Muscle of leg (tissue), 11 donors: ENCODE results near the gene MAGI1. TPM values are rescaled to one million over a fixed set of nuclear protein-coding genes. Genes with fewer than 3 reads are reported as not detected.

ENCODE experiments used
- DNase-seq: peaks from one replicate; pipeline ENCODE4 v3.0.0; 2013
- H3K27ac ChIP-seq: one replicate; pipeline ENCODE4 v1.5.1; 2013; ENCODE audit warnings: mild to moderate bottlenecking, low read length, control low read depth
- H3K27me3 ChIP-seq: one replicate; pipeline ENCODE4 v1.6.1; 2013; ENCODE audit warnings: low read length; ENCODE audit not compliant: control insufficient read depth, insufficient read depth
- H3K36me3 ChIP-seq: one replicate; pipeline ENCODE4 v1.6.1; 2013; ENCODE audit warnings: low read length; ENCODE audit not compliant: control insufficient read depth, insufficient read depth
- H3K4me1 ChIP-seq: one replicate; pipeline ENCODE4 v1.6.1; 2013; ENCODE audit warnings: low read length; ENCODE audit not compliant: control insufficient read depth, insufficient read depth
- H3K4me3 ChIP-seq: one replicate; pipeline ENCODE4 v1.5.1; 2013; ENCODE audit warnings: low read length, control low read depth
- H3K9me3 ChIP-seq: replicated peaks from 2 replicates; pipeline ENCODE4 v1.6.1; 2013; ENCODE audit warnings: low read depth, low read length; ENCODE audit not compliant: control insufficient read depth
- WGBS: methylation state at CpG from one replicate; pipeline ENCODE4 v1.1.5; 2013; ENCODE audit warnings: missing lambda C conversion rate; ENCODE audit not compliant: insufficient coverage; 5-methylcytosine and 5-hydroxymethylcytosine counted together
- polyA plus RNA-seq, 8 donors: library from polyadenylated mRNA; unstranded; fragments of 120-200 nt; gene quantifications; one replicate each; pipeline versions ENCODE4 v1.2.1 to v1.2.3, GENCODE V29; 2013; ENCODE audit warnings: inconsistent platforms in 1 of 8, low replicate concordance in 1 of 8; ENCODE audit not compliant: insufficient read length in 8 of 8, insufficient read depth in 1 of 8
- total RNA-seq: library from RNA; stranded (reverse); fragments of 120-200 nt; gene quantifications from one replicate; pipeline ENCODE4 v1.2.4, GENCODE V29; 2013

MAGI1 gene
- total and polyA plus RNA-seq, 9 donors, result 10.0 to 16.8 (median 12.0) TPM

- peaks cover 4% of the 10 kb centered on the region for H3K4me1 ChIP-seq
- DNase-seq, result no peak
Observed at GRCh38 chr3:65778968-65779367, 259.8 kb downstream of the MAGI1 start.

DNA sequence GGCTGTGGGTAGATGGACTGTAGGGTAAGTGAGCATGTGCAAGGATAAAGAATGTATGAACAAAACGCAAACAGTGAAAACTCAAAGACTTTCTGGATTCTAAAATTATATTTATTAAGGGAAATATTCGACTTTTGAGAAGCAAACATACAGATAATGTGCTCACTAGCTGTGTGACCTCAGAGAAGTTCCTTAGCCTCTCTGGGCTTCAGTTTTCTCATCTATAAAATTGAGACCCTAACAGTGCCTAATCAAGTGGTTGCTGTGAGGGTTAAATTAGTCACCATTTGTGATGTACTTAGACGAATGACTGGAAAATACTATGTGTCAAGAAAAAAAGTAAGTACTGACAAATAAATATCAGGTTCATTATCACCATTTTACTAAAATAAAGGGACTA is 261.7 kb downstream of the MAGI1 start:
- H3K27me3 ChIP-seq, result no peaks in the 10 kb centered on the region
- H3K27ac ChIP-seq, result no peak overlapping the region
- WGBS, result no CpG with 5 or more reads among the region's 3 CpGs
- no peak for DNase-seq
- H3K36me3 ChIP-seq, result no peaks in the 10 kb centered on the region
- no peak overlapping the region for H3K4me3 ChIP-seq
- no peaks in the 10 kb centered on the region for H3K9me3 ChIP-seq
- H3K4me1 ChIP-seq, result peaks cover 4% of the 10 kb centered on the region

More at GRCh38 chr3:65778968-65779367, 259.8 kb downstream of the MAGI1 start:
- Histone ChIP-seq H3K9me3 (no peaks in the 10 kb centered on the region), H3K4me3 (no peak overlapping the region), H3K27ac (no peak overlapping the region), H3K27me3 (no peaks in the 10 kb centered on the region), H3K36me3 (no peaks in the 10 kb centered on the region)
- no CpG with 5 or more reads among the region's 2 CpGs for WGBS

GRCh38 chr3:65776494-65776893 is 262.2 kb downstream of the MAGI1 start:
- peak; percentile 44 for DNase-seq
- no peaks in the 10 kb centered on the region for H3K9me3 ChIP-seq
- no peak overlapping the region for H3K27ac ChIP-seq
- no peak overlapping the region for H3K4me3 ChIP-seq
- peaks cover 4% of the 10 kb centered on the region for H3K4me1 ChIP-seq
- H3K36me3 ChIP-seq, result no peaks in the 10 kb centered on the region
- WGBS, result 30% methylated on average over 4 of the region's 6 CpGs
- no peaks in the 10 kb centered on the region for H3K27me3 ChIP-seq

- DNase-seq, result no peak
- no peaks in the 10 kb centered on the region for H3K27me3 ChIP-seq
- H3K4me1 ChIP-seq, result peaks cover 4% of the 10 kb centered on the region
- H3K27ac ChIP-seq, result no peak overlapping the region
- H3K4me3 ChIP-seq, result no peak overlapping the region
- no peaks in the 10 kb centered on the region for H3K9me3 ChIP-seq
- H3K36me3 ChIP-seq, result no peaks in the 10 kb centered on the region
Observed at GRCh38 chr3:65776081-65776480, 262.6 kb downstream of the MAGI1 start.

DNA sequence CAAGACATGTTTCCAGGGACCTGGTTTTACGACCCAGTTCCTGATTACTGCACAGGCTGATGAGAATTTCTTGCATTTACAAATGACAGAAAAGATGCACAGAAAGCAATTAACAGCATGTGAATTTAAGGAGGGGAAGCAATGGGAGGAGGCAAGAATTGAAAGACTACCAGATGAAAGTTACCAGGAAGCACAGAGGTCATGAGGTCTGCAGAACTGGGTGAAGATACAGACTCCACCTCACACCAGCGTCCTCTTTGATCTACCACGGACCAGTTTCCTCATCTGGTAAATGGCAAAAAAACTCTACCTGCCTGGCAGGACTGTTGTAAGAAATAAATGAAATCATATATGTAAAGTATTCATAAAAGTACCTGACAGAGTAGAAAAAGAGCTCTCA is 266.0 kb downstream of the MAGI1 start:
- H3K27me3 ChIP-seq, result no peaks in the 10 kb centered on the region
- H3K27ac ChIP-seq, result no peak overlapping the region
- H3K9me3 ChIP-seq, result no peaks in the 10 kb centered on the region
- DNase-seq, result no peak
- peaks cover 4% of the 10 kb centered on the region for H3K4me1 ChIP-seq
- no peaks in the 10 kb centered on the region for H3K36me3 ChIP-seq
- no CpG with 5 or more reads among the region's 3 CpGs for WGBS
- H3K4me3 ChIP-seq, result no peak overlapping the region

DNA sequence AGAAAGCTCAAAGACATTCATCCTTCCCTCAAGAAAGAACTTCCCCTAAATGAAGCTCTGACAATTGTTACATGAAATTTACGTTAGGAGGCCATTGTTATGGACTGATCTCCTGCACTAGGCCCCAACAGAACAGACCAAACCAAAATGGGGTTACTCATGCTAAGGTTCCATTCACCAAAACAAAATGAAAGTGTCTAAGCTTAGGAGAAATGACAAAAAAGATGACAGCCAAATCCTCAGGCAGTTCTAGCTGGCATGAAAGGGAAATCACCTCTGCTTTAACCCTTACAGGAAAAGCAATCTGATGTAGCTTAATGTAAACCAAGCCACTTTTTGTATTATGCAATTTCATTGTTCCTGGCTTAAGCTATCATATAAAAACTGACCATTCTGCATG is 271.2 kb downstream of the MAGI1 start:
- WGBS, result no CpG with 5 or more reads among the region's 1 CpG
- Histone ChIP-seq H3K36me3 (no peaks in the 10 kb centered on the region), H3K27ac (no peak overlapping the region), H3K9me3 (no peaks in the 10 kb centered on the region), H3K27me3 (no peaks in the 10 kb centered on the region), H3K4me1 (no peaks in the 10 kb centered on the region), H3K4me3 (no peak overlapping the region)
- DNase-seq, result no peak

- no peak for DNase-seq
- no peaks in the 10 kb centered on the region for H3K4me1 ChIP-seq
- no CpG with 5 or more reads among the region's 4 CpGs for WGBS
- no peaks in the 10 kb centered on the region for H3K9me3 ChIP-seq
- H3K4me3 ChIP-seq, result no peak overlapping the region
- H3K36me3 ChIP-seq, result no peaks in the 10 kb centered on the region
- no peak overlapping the region for H3K27ac ChIP-seq
- no peaks in the 10 kb centered on the region for H3K27me3 ChIP-seq
Observed at GRCh38 chr3:65762235-65762580, 276.5 kb downstream of the MAGI1 start.

DNA sequence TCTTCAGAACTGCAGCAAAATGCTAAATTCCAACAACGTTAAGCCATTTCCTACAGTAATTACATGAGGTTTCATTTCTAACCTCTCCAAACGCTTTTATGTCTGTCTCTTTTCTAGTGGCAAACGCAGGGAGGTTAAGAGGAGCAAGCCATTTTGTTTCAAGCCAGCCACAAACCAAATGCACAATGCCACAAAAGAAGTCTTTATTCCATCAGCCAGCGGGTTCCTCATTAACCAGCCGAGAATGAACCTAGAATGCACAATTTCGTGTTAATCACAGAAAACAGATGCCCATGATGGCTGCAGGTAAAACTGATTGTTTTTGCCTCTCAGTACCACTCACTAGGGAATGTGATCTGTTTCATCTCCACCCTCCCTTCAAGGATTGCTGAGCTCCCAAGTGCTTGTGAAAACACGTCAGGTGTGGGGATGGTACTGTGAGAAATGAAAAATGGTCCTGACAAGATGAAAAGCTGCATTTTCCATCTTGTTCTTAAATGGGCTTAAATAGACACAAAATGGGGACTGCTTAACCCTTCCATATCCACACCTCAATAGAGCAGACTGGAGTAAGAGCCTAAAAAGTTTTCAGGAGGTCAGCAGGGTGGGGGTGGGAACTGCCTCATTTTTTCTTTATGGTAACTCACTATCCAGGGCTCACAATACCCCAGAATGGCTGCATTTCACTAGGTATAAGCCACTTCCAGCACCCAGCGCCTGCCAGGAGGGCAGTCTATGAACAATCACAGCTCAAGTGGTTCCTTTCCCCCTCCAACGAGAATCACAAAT is 277.1 kb downstream of the MAGI1 start:
- no peaks in the 10 kb centered on the region for H3K4me1 ChIP-seq
- H3K27me3 ChIP-seq, result no peaks in the 10 kb centered on the region
- H3K4me3 ChIP-seq, result no peak overlapping the region
- H3K27ac ChIP-seq, result no peak overlapping the region
- no peaks in the 10 kb centered on the region for H3K9me3 ChIP-seq
- DNase-seq, result no peak
- WGBS, result 68% methylated on average over 4 of the region's 9 CpGs
- H3K36me3 ChIP-seq, result no peaks in the 10 kb centered on the region

GRCh38 chr3:65758876-65759598 is 279.7 kb downstream of the MAGI1 start:
- no peaks in the 10 kb centered on the region for H3K4me1 ChIP-seq
- WGBS, result no CpG with 5 or more reads among the region's 3 CpGs
- H3K36me3 ChIP-seq, result no peaks in the 10 kb centered on the region
- DNase-seq, result peak; percentile 13
- no peak overlapping the region for H3K27ac ChIP-seq
- no peaks in the 10 kb centered on the region for H3K27me3 ChIP-seq
- no peak overlapping the region for H3K4me3 ChIP-seq
- no peaks in the 10 kb centered on the region for H3K9me3 ChIP-seq

DNA sequence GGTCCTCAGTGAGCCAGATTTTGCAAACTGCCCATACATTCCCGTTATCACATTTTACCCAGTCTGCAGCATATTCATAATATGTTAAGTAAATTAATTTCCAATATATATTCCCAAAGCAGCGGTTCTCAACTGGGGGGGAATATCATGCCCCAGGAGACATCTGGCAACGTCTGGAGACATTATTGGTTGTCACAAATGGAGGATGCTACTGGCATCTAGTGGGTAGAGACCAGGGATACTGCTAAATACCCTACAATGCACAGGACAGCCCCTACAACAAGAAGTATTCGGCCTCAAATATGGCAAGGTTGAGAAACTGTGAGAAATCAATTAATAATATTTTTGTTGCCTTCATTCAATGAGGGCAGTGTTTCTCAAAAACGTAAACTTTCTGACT is 280.3 kb downstream of the MAGI1 start:
- H3K27me3 ChIP-seq, result no peaks in the 10 kb centered on the region
- no peaks in the 10 kb centered on the region for H3K4me1 ChIP-seq
- no peaks in the 10 kb centered on the region for H3K36me3 ChIP-seq
- H3K4me3 ChIP-seq, result no peak overlapping the region
- no peak overlapping the region for H3K27ac ChIP-seq
- no peak for DNase-seq
- H3K9me3 ChIP-seq, result no peaks in the 10 kb centered on the region
- WGBS, result no CpG with 5 or more reads among the region's 5 CpGs
